ENCODE data around the gene SPDEF.

SPDEF gene

GRCh38 chr6:34556031-34556471, at the start of gene SPDEF:
Gene SPDEF (minus strand): TSS chr6:34556329. CDS start chr6:34544455, 11,874 bp downstream.
- DNase-seq (ENCODE audit: low spot score) = peak; percentile 61

GRCh38 chr6:34603707-34604106, 47.6 kb upstream of the SPDEF start:
- DNase-seq (ENCODE audit: low spot score) = no peak

- DNase-seq (ENCODE audit: low spot score) = peak; percentile 82
Observed at GRCh38 chr6:34602318-34603111, 46.4 kb upstream of the SPDEF start.

- DNase-seq (ENCODE audit: low spot score) = no peak
Observed at GRCh38 chr6:34601706-34602105, 45.6 kb upstream of the SPDEF start.

GRCh38 chr6:34600796-34601195, 44.7 kb upstream of the SPDEF start:
- DNase-seq (ENCODE audit: low spot score) = no peak

GRCh38 chr6:34600101-34600500, 44.0 kb upstream of the SPDEF start:
- DNase-seq (ENCODE audit: low spot score) = no peak

GRCh38 chr6:34598712-34599111, 42.6 kb upstream of the SPDEF start:
- no peak for DNase-seq (ENCODE audit: low spot score)

- DNase-seq (ENCODE audit: low spot score) = no peak
Observed at GRCh38 chr6:34597605-34598353, 41.6 kb upstream of the SPDEF start.

GRCh38 chr6:34596798-34597197, 40.7 kb upstream of the SPDEF start:
- no peak for DNase-seq (ENCODE audit: low spot score)

GRCh38 chr6:34595332-34596184, 39.4 kb upstream of the SPDEF start:
- no peak for DNase-seq (ENCODE audit: low spot score)

- no peak for DNase-seq (ENCODE audit: low spot score)
Observed at GRCh38 chr6:34593701-34594100, 37.6 kb upstream of the SPDEF start.

GRCh38 chr6:34592208-34592952, 36.3 kb upstream of the SPDEF start:
- no peak for DNase-seq (ENCODE audit: low spot score)

GRCh38 chr6:34589691-34590090, 33.6 kb upstream of the SPDEF start:
- no peak for DNase-seq (ENCODE audit: low spot score)

- no peak for DNase-seq (ENCODE audit: low spot score)
Observed at GRCh38 chr6:34589140-34589539, 33.0 kb upstream of the SPDEF start.

- no peak for DNase-seq (ENCODE audit: low spot score)
Observed at GRCh38 chr6:34587851-34588250, 31.7 kb upstream of the SPDEF start.

GRCh38 chr6:34587325-34587724, 31.2 kb upstream of the SPDEF start:
- DNase-seq (ENCODE audit: low spot score) = no peak

- DNase-seq (ENCODE audit: low spot score) = no peak
Observed at GRCh38 chr6:34586327-34587040, 30.4 kb upstream of the SPDEF start.

GRCh38 chr6:34585512-34586061, 29.5 kb upstream of the SPDEF start:
- DNase-seq (ENCODE audit: low spot score) = no peak

GRCh38 chr6:34585108-34585507, 29.0 kb upstream of the SPDEF start:
- DNase-seq (ENCODE audit: low spot score) = no peak

GRCh38 chr6:34584694-34585093, 28.6 kb upstream of the SPDEF start:
- DNase-seq (ENCODE audit: low spot score) = no peak

Data from kidney tubule cell (primary cell).